AG08396 (cell line): ENCODE data around the gene ABCA13.
"Not testable (repeated sequence)": the region's sequence is repeated elsewhere in the genome, so short reads cannot be mapped to it uniquely, and the experiment has no call there.

Experiments used
- DNase-seq: peaks from one replicate; pipeline ENCODE4 v3.0.0; 2012; ENCODE audit warnings: low spot score, mixed read lengths

The ABCA13 gene

DNA sequence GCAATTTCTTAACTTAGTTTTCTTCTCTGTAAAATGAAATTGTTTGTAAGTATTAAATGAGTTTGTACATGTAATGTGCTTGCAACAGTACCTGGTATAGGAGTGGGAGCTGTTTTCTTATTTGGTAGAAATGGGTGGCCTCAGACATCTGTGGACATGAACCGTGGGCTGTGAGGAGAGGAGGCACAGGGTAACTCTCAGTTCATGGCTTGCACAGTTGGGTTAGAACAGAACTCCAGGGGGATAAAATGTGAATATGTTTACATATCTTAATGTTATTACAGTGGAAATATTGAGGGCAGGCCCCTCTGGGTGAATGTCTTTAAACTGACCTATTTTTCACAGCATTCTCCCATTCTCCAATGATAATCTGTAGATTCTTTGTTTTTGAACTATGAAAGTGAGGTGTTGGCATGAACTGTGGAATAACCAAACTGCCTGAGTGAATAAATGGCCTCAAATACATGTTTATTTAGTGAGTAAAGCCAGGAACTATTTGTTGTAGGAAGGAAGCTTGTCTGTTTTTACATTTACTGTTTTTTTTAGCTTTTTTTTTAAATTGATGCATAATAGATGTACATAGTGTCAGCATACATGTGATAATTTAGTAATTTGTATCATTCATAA lies 2.6 kb downstream of the ABCA13 start:
- peak; percentile 29 for DNase-seq

DNA sequence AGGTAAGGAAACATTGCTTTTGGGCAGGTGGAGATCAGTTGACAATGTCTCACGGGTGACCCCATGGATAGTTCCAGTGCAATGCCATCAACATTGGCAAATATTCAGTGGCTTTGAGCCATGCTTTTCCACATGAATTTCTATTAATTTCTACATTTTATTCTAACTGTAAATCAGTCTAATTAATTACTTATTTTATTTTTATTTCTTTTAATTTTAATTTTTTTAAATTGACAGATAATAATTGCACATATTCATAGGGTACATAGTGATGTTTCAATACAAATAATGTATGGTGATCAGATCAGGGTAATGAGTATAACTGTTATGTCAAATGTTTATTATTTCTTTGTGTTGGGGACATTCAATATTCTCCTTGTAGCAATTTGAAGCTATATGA lies 3.8 kb downstream of the ABCA13 start:
- no peak for DNase-seq

DNA sequence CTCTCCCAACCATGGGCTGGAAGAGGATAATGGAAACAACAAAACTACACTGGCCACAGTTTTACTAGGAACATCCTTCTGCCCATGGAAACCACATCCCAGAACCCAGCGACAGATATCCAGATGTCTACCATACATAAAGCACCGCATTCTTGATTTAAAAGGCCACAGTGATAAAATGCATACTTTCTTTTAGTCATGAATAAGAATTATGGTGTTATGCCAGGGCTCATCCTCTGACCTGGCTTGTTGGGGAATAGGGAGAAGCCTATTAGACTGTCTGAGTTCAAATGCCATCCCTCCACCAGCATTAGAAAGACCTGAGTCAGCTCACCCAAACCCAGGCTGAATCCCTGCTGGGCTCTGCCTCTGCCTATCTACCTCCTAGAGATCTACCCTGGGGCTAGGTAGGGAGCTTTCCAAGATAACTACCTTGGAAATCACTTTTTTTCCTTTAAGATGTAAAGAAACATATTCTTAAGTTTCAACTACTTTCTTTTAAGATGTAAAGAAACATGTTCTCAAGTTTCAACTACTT lies 5.2 kb downstream of the ABCA13 start:
- no peak for DNase-seq

GRCh38 chr7:48177271-48177670 lies 6.0 kb downstream of the ABCA13 start:
- no peak for DNase-seq

GRCh38 chr7:48179496-48180030 lies 8.3 kb downstream of the ABCA13 start:
- no peak for DNase-seq

GRCh38 chr7:48180981-48181380 lies 9.7 kb downstream of the ABCA13 start:
- DNase-seq = peak; percentile 49

- peak; percentile 30 for DNase-seq
Measured at GRCh38 chr7:48182718-48183369, 11.6 kb downstream of the ABCA13 start.

- no peak for DNase-seq
Measured at GRCh38 chr7:48183370-48183743, 12.1 kb downstream of the ABCA13 start.

GRCh38 chr7:48183965-48184364 lies 12.7 kb downstream of the ABCA13 start:
- no peak for DNase-seq

DNA sequence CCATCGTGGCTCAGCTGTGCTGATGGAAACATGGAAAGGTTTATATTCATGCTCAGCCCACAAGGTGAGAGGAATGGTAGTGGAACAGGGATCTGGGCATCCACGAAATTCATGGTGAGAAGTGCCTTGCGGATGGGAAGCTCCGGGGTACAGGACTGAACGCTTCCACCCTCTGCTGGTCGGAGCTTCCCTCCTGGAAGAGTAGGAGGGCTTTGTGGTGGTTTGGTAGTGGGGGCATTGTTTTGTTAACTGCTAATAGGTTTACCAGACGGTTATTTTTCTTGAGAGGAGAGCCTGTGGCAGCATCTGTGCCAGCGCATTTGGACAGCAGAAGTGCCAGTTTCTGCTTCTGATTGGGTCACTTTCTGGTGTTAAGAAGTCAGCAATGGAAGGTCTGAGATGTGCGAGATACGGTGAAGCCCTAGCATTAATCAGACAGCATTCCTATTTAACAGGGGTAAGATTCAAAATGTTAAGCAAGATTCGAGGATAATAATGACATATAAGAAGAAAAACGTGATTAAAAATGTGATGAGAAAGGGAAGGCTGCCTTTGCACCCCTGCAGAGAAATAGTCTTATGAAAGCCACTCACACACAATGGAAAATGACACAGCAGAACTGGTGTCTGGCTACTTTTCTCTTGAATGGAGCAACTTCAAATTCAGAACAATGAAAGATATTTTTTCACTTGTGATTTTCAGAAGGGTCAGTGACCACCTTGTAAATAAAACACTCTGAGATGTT lies 17.7 kb downstream of the ABCA13 start:
- no peak for DNase-seq

DNA sequence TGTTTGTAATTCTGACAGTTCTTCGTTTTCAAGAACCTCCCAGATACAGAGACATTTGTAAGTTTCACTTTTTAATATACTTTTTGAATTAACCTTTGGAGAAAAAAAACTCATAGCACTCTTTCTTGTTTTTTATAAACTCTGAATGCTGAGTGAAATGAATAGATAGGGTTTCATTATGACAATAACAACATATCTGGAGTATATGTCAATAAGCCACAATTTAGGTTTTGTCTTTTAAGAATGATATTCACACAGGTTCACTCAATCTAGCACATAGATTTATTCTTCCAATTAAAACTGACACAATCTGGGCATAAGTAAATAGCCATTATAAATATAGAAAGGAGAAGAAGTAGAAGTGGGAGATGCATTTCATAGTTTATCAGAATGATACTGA lies 21.7 kb downstream of the ABCA13 start:
- DNase-seq = no peak

- no peak for DNase-seq
Measured at GRCh38 chr7:48193421-48193820, 22.2 kb downstream of the ABCA13 start.

DNA sequence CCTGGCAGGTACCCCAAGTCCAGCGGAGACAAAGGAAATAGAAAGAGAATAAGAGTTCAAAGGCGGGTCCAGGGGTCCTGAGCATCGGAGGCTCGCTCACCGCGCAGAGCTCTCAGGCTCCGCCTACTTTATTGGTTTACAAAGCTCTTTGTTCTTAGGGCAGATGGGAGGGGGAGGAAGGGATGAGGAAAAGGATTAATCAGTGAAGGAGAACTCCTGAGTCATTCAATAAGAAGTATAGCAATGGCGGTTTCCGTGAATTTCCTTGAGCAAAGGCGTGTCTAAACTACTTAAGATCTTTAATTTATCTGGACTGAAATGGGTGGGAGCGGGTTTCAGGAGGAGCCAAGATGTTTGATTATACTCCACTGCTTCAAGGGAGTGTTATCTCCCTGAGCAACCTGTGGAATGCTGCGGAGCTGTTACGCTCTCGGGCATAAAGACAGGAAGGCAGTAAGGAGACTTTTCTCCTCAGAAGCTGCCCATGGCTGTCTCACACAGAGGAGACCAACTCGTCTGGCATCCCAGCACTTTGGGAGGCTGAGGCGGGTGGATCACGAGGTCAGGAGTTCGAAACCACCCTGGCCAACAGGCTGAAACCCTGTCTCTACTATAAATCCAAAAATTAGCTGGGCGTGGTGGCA lies 29.8 kb downstream of the ABCA13 start:
- not testable (repeated sequence) for DNase-seq

DNA sequence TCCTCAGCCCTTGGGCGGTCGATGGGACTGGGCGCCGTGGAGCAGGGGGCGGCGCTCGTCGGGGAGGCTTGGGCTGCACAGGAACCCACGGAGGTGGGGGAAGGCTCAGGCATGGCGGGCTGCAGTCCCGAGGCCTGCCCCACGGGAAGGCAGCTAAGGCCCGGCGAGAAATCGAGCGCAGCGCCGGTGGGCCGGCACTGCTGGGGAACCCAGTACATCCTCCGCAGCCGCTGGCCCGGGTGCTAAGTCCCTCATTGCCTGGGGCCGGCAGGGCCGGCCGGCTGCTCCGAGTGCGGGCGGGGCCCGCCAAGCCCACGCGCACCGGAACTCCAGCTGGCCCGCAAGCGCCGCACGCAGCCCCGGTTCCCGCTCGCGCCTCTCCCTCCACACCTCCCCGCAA lies 31.7 kb downstream of the ABCA13 start:
- DNase-seq = not testable (repeated sequence)

DNA sequence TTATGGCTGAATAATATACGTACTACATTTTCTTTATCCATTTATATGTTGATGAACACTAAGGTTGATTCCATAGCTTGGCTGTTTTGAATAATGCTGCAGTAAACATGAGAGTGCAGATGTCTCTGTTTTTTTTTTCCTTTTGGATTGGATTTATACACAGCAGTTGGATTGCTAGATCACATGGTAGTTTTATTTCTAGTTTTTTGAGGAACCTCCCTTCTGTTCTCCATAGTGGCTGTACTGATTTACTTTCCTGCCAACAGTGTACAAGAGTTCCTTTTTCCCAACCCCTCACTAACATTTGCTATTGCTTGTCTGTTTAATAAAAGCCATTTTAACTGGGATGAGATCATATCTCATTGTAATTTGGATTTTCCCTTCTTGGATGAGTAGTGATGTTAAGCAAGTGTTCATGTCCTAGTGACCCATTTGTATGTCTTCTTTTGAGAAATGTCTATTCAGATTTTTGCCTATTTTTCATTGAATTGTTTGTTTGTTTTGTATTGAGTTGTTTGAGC lies 36.0 kb downstream of the ABCA13 start:
- no peak for DNase-seq

GRCh38 chr7:48209004-48209600 lies 37.8 kb downstream of the ABCA13 start:
- DNase-seq = no peak

- DNase-seq = no peak
Measured at GRCh38 chr7:48213226-48213625, 42.0 kb downstream of the ABCA13 start.

DNA sequence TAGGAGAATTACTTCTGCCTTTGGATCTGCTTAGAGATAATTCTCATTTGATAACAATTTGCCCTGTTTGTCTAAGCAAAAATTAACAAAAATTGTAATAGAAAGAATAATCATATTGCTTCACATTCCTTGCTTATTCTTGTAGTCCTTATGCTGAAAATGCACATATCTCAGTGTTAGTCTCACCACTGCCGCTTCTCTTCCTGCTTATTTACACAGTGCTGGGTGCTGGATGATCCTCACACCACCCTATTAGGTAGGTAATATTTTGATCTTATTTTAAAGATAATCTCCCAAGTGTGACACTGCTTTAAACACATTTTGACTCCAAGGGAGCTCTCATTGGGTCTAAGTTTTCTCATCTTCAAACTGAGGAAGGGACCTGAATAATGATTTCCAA lies 46.0 kb downstream of the ABCA13 start:
- no peak for DNase-seq

GRCh38 chr7:48217753-48218152 lies 46.5 kb downstream of the ABCA13 start:
- no peak for DNase-seq

DNA sequence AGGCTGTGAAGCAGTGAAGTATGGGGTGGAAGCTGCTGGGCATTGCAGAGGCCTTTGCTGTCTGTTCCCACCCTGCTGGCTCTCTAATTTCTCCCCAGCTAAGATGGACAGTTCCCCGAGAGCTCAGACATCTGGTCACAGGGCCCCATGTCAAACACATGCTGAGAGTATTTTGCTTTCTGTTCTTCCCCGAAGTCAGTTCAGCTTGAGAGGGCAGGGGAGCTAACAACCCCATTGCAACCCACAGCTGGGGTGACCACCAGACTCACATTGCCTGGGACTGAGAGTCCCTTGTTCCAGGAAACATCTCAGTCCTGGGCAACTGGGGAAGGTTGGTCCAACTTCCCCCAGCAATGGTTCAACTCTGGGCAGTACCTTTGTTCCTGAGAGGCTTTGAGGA lies 52.8 kb downstream of the ABCA13 start:
- DNase-seq = no peak

DNA sequence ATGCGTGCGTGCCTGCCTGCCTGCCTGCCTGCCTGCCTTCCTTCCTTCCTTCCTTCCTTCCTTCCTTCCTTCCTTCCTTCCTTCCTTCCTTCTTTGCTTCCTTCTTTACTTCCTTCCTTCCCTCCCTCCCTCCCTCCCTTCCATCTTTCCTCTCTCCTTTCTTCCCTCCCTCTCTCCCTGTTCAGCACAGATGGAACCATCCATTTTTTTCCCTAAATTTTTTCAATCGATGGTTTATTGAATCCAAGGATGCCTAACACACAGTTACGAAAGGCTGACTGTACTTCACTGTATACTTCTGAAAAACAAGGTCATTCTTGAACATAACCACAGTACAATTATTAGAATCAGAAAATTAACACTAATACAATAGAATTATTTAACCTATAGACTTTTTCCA lies 53.8 kb downstream of the ABCA13 start:
- DNase-seq = no peak

DNA sequence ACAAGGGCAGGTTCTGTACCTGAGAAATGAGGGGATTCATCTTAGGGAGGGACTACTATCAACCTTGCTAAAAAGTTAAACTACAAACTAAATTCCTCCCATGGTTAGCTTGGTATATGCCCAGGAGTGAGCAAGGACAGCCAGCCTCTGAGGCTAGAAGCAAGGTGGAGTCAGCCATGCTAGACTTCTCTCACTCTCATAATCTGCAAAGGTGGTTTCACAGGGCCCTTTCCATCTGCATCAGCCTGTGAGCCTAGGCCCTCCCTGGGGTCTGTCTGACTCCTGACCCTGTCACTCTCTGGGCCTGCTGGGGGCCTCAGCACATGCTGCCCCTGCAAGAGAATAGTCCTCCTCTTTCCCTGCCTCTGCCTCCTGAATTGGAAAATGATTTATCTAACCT lies 66.1 kb downstream of the ABCA13 start:
- no peak for DNase-seq
